ENCODE results near the gene DUSP23.

DNA sequence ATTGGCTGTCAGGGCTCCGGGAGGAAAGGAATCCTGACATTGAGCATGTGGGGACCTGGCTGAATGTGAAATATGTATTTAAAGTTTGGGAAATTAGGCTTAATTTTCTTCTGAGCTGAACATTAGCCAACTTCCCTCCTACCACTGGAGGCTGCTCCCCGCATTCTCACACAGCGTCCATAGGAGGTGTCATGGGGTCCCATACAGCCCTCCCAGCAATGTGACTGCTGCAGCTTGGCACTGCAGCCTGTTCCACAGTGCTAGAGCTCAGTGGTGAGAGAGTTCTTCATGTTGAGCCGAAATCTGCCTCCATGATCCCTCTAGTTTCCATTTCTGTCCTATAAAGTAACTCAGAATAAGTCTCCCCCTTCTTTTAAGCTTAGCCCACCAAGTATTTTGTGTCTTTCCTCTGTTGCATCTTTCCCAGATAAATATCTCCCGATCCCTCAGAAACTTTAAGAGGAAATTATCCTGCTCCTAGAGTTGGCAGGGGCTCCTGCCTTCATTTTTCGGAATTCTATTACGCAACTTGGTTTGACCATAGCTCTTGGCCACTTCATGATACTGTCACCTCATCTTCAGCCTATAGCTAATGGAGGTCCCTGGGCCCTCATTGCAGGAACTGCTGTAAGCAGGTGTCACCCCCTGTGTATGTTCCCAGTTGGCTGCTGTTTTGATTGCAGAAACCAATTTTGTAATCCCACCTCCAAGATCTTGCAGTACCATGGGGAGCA, 23.4 kb downstream of the DUSP23 start:
- TF ChIP-seq CTCF (IDR thresholded peaks at IDR 0.05; ENCODE audit: insufficient read depth, low read length, poor library complexity, severe bottlenecking) (no peak), EZH2phosphoT487 (conservative IDR thresholded peaks at IDR 0.05; ENCODE audit: low read length) (no peak)
